NOMO-1 (cell line): ENCODE data around the gene ZNF525.
"Not testable (repeated sequence)": the region's sequence is repeated elsewhere in the genome, so short reads cannot be mapped to it uniquely, and the experiment has no call there.

Experiments used
- DNase-seq, 2 experiments: peaks; one replicate each; lab custom pipeline; 2025; ENCODE audit not compliant: unreplicated experiment in 2 of 2; lab: John Stamatoyannopoulos, UW

Gene ZNF525

GRCh38 chr19:53394974-53395839 lies 29.7 kb downstream of the ZNF525 start, which contains the start of gene ZNF765:
Gene ZNF765 (plus strand): TSS chr19:53395149. CDS start chr19:53398016, 2,867 bp downstream.
- DNase-seq, result peak; percentile 79 to 90

GRCh38 chr19:53395840-53396524 lies 30.5 kb downstream of the ZNF525 start:
- not testable (repeated sequence) for DNase-seq

- DNase-seq, result no peak
Observed at GRCh38 chr19:53396525-53396868, 31.0 kb downstream of the ZNF525 start.

- DNase-seq, result not testable (repeated sequence)
Observed at GRCh38 chr19:53397918-53398317, 32.4 kb downstream of the ZNF525 start.

GRCh38 chr19:53409505-53410204 lies 44.1 kb downstream of the ZNF525 start:
- no peak for DNase-seq

- not testable (repeated sequence) for DNase-seq
Observed at GRCh38 chr19:53420520-53421315, 55.2 kb downstream of the ZNF525 start.

- no peak for DNase-seq
Observed at GRCh38 chr19:53422551-53422950, 57.0 kb downstream of the ZNF525 start.

GRCh38 chr19:53423074-53423473 lies 57.6 kb downstream of the ZNF525 start:
- DNase-seq, result not testable (repeated sequence)

GRCh38 chr19:53423680-53424079 lies 58.2 kb downstream of the ZNF525 start:
- not testable (repeated sequence) for DNase-seq

GRCh38 chr19:53424968-53425597 lies 59.6 kb downstream of the ZNF525 start:
- DNase-seq, result peak in 1 of 2 experiments; percentile 18

- DNase-seq, result peak; percentile 85 to 86
Observed at GRCh38 chr19:53431399-53432087, 66.0 kb downstream of the ZNF525 start, which contains the start of gene ZNF761. Gene ZNF761 (plus strand): TSS chr19:53431984. CDS start chr19:53447269, 15,285 bp downstream.

- no peak for DNase-seq
Observed at GRCh38 chr19:53432088-53432661, 66.7 kb downstream of the ZNF525 start.
